ENCODE data around the gene AKR1C4.
"Not testable (repeated sequence)": the region's sequence is repeated elsewhere in the genome, so short reads cannot be mapped to it uniquely, and the experiment has no call there.

GRCh38 chr10:5237541-5237940, 40.9 kb downstream of the AKR1C4 start:
- not testable (repeated sequence) for TF ChIP-seq CTCF (conservative IDR thresholded peaks at IDR 0.05; ENCODE audit: low read depth, low read length); EZH2 (IDR thresholded peaks at IDR 0.05; ENCODE audit: low read length, unreplicated experiment); EZH2phosphoT487 (IDR thresholded peaks at IDR 0.05; ENCODE audit: borderline replicate concordance, low read length)
